Transverse colon (tissue), 4 donors: Measurements from ENCODE around the gene TMED7. TPM values are rescaled to one million over a fixed set of nuclear protein-coding genes. Genes with fewer than 3 reads are reported as not detected.
A peak's percentile ranks its signal among the peaks of the same experiment; 100 is the strongest.
"Not testable (repeated sequence)": the region's sequence is repeated elsewhere in the genome, so short reads cannot be mapped to it uniquely, and the experiment has no call there.

ENCODE experiments used
- DNase-seq: peaks from one replicate; pipeline ENCODE4 v3.0.0-alpha.2; 2019
- H3K27ac ChIP-seq, 4 donors: fragments of 200-600 bp; sonication (generic); 2 replicates each; pipeline ENCODE4 v1.5.1; 2016 to 2018; ENCODE audit warnings: inconsistent platforms in 4 of 4
- H3K27me3 ChIP-seq: fragments of 200-600 bp; sonication (generic); 2 replicates; pipeline ENCODE4 v1.5.1; 2017; ENCODE audit warnings: inconsistent platforms
- H3K36me3 ChIP-seq, 4 donors: fragments of 200-600 bp; sonication (generic); 2 replicates each; pipeline ENCODE4 v1.5.1; 2017 to 2019; ENCODE audit warnings: inconsistent platforms in 4 of 4
- H3K4me1 ChIP-seq, 4 donors: fragments of 200-600 bp; sonication (generic); 2 replicates each; pipeline ENCODE4 v1.5.1; 2017 to 2020; ENCODE audit warnings: inconsistent platforms in 4 of 4
- H3K4me3 ChIP-seq, 4 donors: fragments of 200-600 bp; sonication (generic); 1 replicate in 1 of 4; 2 replicates in 3 of 4; pipeline versions ENCODE4 v1.5.1 to v1.6.1; 2017 to 2019; ENCODE audit warnings: inconsistent platforms in 4 of 4
- H3K9me3 ChIP-seq, 2 donors: fragments of 200-600 bp; sonication (generic); 2 replicates each; pipeline ENCODE4 v1.5.1; 2017 to 2019; ENCODE audit warnings: inconsistent platforms in 2 of 2
- CTCF ChIP-seq, 5 experiments: fragments of 200-600 bp in 3 of 5; fragments of 450-650 bp in 2 of 5; sonication (generic) in 3 of 5; IDR thresholded peaks; 1 replicate in 2 of 5; 2 replicates in 3 of 5; pipeline ENCODE4 v1.5.1; 2016 to 2017; ENCODE audit warnings: antibody characterized with exemption in 5 of 5, inconsistent platforms in 3 of 5, mild to moderate bottlenecking in 2 of 5, moderate library complexity in 1 of 5
- EP300 ChIP-seq: sonication (generic); formaldehyde crosslinking; IDR thresholded peaks from one replicate; pipeline ENCODE4 v1.6.1; 2017; ENCODE audit warnings: antibody characterized with exemption, low read depth
- POLR2A ChIP-seq: fragments of 450-650 bp; IDR thresholded peaks from one replicate; pipeline ENCODE4 v1.6.1; 2016; ENCODE audit warnings: antibody characterized with exemption, mild to moderate bottlenecking, moderate library complexity
- POLR2AphosphoS5 ChIP-seq, 3 donors: sonication (generic); formaldehyde crosslinking; IDR thresholded peaks; one replicate each; pipeline ENCODE4 v1.6.1; 2016; ENCODE audit warnings: antibody characterized with exemption in 3 of 3
- WGBS, 2 donors: methylation state at CpG; one replicate each; pipeline ENCODE4 v1.1.5; 2018; ENCODE audit warnings: low coverage in 1 of 2; 5-methylcytosine and 5-hydroxymethylcytosine counted together
- in situ Hi-C, 4 donors: fragments of 200-750 bp; cut with MboI; loops; one replicate each; pipeline versions ENCODE4 v1.15.0 to v1.15.1; 2017; ENCODE audit warnings: low sequenced_read_pairs in 3 of 4, low pct_ligation_motif_present in 1 of 4, low pct_unique_long_range_greater_than_20kb in 1 of 4
- intact Hi-C: fragments of 100-400 bp; cut with DNase I; formaldehyde crosslinking; loops from one replicate; pipeline ENCODE4 v1.15.1; 2023; ENCODE audit warnings: low total_unique reads
- total RNA-seq, 4 donors: library from RNA; depleted of rRNA; stranded (reverse); fragments of >200 nt; gene quantifications; one replicate each; pipeline ENCODE4 v1.1.0, GENCODE V29; 2016

The TMED7 gene
- total RNA-seq: 100 to 1,000 TPM in 2 of 4 donors, 10 to 100 TPM in 2; 29.9 to 122 (median 98.2) TPM

GRCh38 chr5:115625579-115626444 is at the start of gene TMED7:
TMED7 (minus strand) TSS chr5:115626036; CDS start chr5:115625792, 244 bp downstream.
- Histone ChIP-seq H3K9me3 (no peaks in the 10 kb centered on the region), H3K27ac (peak within 1 kb of the TSS; percentile 95 to 98 (median 96)), H3K4me3 (peak within 1 kb of the TSS; percentile 79 to 94 (median 81)), H3K36me3 (no peaks in the 10 kb centered on the region), H3K27me3 (no peaks in the 10 kb centered on the region), H3K4me1 (peaks cover 13 to 47% (median 32%) of the 10 kb centered on the region in 4 donors)
- in situ Hi-C loops: loop anchor here in 2 of 4 donors (10.0 kb wide), 2 partner anchors 209 to 449 kb away; no protein-coding TSS in a partner anchor
- intact Hi-C loops: no loop called here
- 0% methylated on average over 33 to 53 of the region's 77 CpGs for WGBS, 2 donors
- peak; percentile 100 for DNase-seq
- TF ChIP-seq POLR2AphosphoS5 (IDR thresholded peaks at IDR 0.05): peak; percentile 90 to 92 (median 91)
- peak in 3 of 5 experiments; percentile 13 to 43 (median 33) for TF ChIP-seq CTCF (IDR thresholded peaks at IDR 0.05)
- peak; percentile 30 for TF ChIP-seq EP300
- TF ChIP-seq POLR2A: peak; percentile 88

GRCh38 chr5:115674782-115675181 is 48.9 kb upstream of the TMED7 start:
- H3K36me3 ChIP-seq, H3K9me3 ChIP-seq, intact Hi-C loops, H3K4me3 ChIP-seq, H3K27ac ChIP-seq, DNase-seq, H3K4me1 ChIP-seq, H3K27me3 ChIP-seq, in situ Hi-C loops: not testable (repeated sequence)
- 81 to 86% methylated on average over 4 to 11 of the region's 11 CpGs for WGBS, 2 donors

- Histone ChIP-seq H3K4me1 (no peaks in the 10 kb centered on the region), H3K9me3 (no peaks in the 10 kb centered on the region), H3K4me3 (no peak overlapping the region), H3K36me3 (no peaks in the 10 kb centered on the region), H3K27ac (no peak overlapping the region), H3K27me3 (no peaks in the 10 kb centered on the region)
- in situ Hi-C loops (no loop called here), intact Hi-C loops (no loop called here)
- DNase-seq: no peak
- WGBS, 2 donors: 0 to 30% methylated on average over 1 of the region's 1 CpG
- TF ChIP-seq EP300: no peak
- no peak for TF ChIP-seq POLR2A
- TF ChIP-seq CTCF (IDR thresholded peaks at IDR 0.05): no peak
- TF ChIP-seq POLR2AphosphoS5 (IDR thresholded peaks at IDR 0.05): no peak
These were observed 47.8 kb upstream of the TMED7 start for GRCh38 chr5:115673596-115673995.

- no peak for TF ChIP-seq POLR2AphosphoS5 (IDR thresholded peaks at IDR 0.05)
- no peak for TF ChIP-seq CTCF (IDR thresholded peaks at IDR 0.05)
- no peak for TF ChIP-seq EP300
- no peak for TF ChIP-seq POLR2A
- H3K4me3 ChIP-seq: no peak overlapping the region
- no peaks in the 10 kb centered on the region for H3K9me3 ChIP-seq
- no peak overlapping the region for H3K27ac ChIP-seq
- 70 to 88% methylated on average over 1 of the region's 1 CpG for WGBS, 2 donors
- in situ Hi-C loops: no loop called here
- intact Hi-C loops: no loop called here
- no peaks in the 10 kb centered on the region for H3K4me1 ChIP-seq
- no peak for DNase-seq
- H3K27me3 ChIP-seq: no peaks in the 10 kb centered on the region
- H3K36me3 ChIP-seq: no peaks in the 10 kb centered on the region
These were observed 46.1 kb upstream of the TMED7 start for GRCh38 chr5:115671939-115672338.
